ENCODE measurements around the gene ARPC1A. TPM values are rescaled to one million over a fixed set of nuclear protein-coding genes. Genes with fewer than 3 reads are reported as not detected.
"Not testable (repeated sequence)": the region's sequence is repeated elsewhere in the genome, so short reads cannot be mapped to it uniquely, and the experiment has no call there.

ARPC1A gene
- total RNA-seq, 6 experiments from 2014 or later = 261 to 285 (median 281) TPM

GRCh38 chr7:99373091-99374066 is 47.7 kb downstream of the ARPC1A start:
- H3K9me3 Mint-ChIP-seq = no peaks in the 10 kb centered on the region
- no peak for TF ChIP-seq CTCF (IDR thresholded peaks at IDR 0.05)
- H3K27ac Mint-ChIP-seq = 0 out of 2 replicates have a peak overlapping the region, but pooled peaks have one; percentile 26
- DNase-seq = no peak
- H3K4me3 Mint-ChIP-seq = peak overlapping the region; percentile 67
- peaks cover 17% of the 10 kb centered on the region for H3K4me1 Mint-ChIP-seq (ENCODE audit: low read depth)
- H3K36me3 Mint-ChIP-seq (ENCODE audit: low read depth) = no peaks in the 10 kb centered on the region
- peaks cover 3% of the 10 kb centered on the region; the same call in 1 of the 2 replicates for H3K27me3 Mint-ChIP-seq (ENCODE audit: insufficient read depth)

GRCh38 chr7:99374111-99375064 is 48.7 kb downstream of the ARPC1A start, which contains the start of gene ARPC1B:
ARPC1B (plus strand) TSS chr7:99374730; CDS start chr7:99385715, 10,985 bp downstream.
- TF ChIP-seq CTCF (IDR thresholded peaks at IDR 0.05) = no peak
- Mint-ChIP-seq H3K27ac (peak within 1 kb of the TSS; percentile 56), H3K36me3 (ENCODE audit: low read depth) (peaks cover 5% of the 10 kb centered on the region; the same call in 1 of the 2 replicates), H3K4me3 (peak within 1 kb of the TSS; percentile 81), H3K4me1 (ENCODE audit: low read depth) (peaks cover 25% of the 10 kb centered on the region), H3K27me3 (ENCODE audit: insufficient read depth) (peaks cover 3% of the 10 kb centered on the region; the same call in 1 of the 2 replicates), H3K9me3 (no peaks in the 10 kb centered on the region)
- no peak for DNase-seq

- Mint-ChIP-seq H3K4me3 (peak overlapping the region; percentile 81), H3K9me3 (no peaks in the 10 kb centered on the region), H3K4me1 (ENCODE audit: low read depth) (peaks cover 33% of the 10 kb centered on the region), H3K27me3 (ENCODE audit: insufficient read depth) (peaks cover 3% of the 10 kb centered on the region), H3K36me3 (ENCODE audit: low read depth) (peaks cover 5% of the 10 kb centered on the region; the same call in 1 of the 2 replicates), H3K27ac (peak overlapping the region; percentile 56)
- no peak for TF ChIP-seq CTCF (IDR thresholded peaks at IDR 0.05)
- peak; percentile 54 for DNase-seq
These were observed 49.5 kb downstream of the ARPC1A start for GRCh38 chr7:99375070-99375807.

- peak; percentile 94 for DNase-seq
- peak; percentile 10; the same call in 1 of the 2 replicates for TF ChIP-seq CTCF (IDR thresholded peaks at IDR 0.05)
- Mint-ChIP-seq H3K4me1 (ENCODE audit: low read depth) (peaks cover 32% of the 10 kb centered on the region), H3K36me3 (ENCODE audit: low read depth) (peaks cover 13% of the 10 kb centered on the region; the same call in 1 of the 2 replicates), H3K27me3 (ENCODE audit: insufficient read depth) (no peaks in the 10 kb centered on the region; the same call in 1 of the 2 replicates), H3K27ac (peak overlapping the region; percentile 95), H3K9me3 (no peaks in the 10 kb centered on the region), H3K4me3 (peak overlapping the region; percentile 54)
These were observed 53.4 kb downstream of the ARPC1A start for GRCh38 chr7:99379043-99379577.

- peak overlapping the region; percentile 95 for H3K27ac Mint-ChIP-seq
- peaks cover 32% of the 10 kb centered on the region for H3K4me1 Mint-ChIP-seq (ENCODE audit: low read depth)
- not testable (repeated sequence) for H3K9me3 Mint-ChIP-seq; DNase-seq; H3K27me3 Mint-ChIP-seq (ENCODE audit: insufficient read depth)
- peak overlapping the region; percentile 66 for H3K4me3 Mint-ChIP-seq
- H3K36me3 Mint-ChIP-seq (ENCODE audit: low read depth) = peaks cover 13% of the 10 kb centered on the region; the same call in 1 of the 2 replicates
These were observed 54.0 kb downstream of the ARPC1A start for GRCh38 chr7:99379693-99380031.

Data from HFFc6 (cell line).